ENCODE data around the gene FAM118B.

- TF ChIP-seq CTCF (IDR thresholded peaks at IDR 0.05), result no peak
- no peak for TF ChIP-seq POLR2A (IDR thresholded peaks at IDR 0.05)
Measured at GRCh38 chr11:126216526-126217305, 5.1 kb downstream of the FAM118B start.

Measured in body of pancreas (tissue), 4 donors.